GM18861 (cell line): Measurements from ENCODE around the gene MAML2.

Experiments
- ATAC-seq: cut with Tn5 transposase; IDR thresholded peaks from one replicate; pipeline ENCODE4 v1.9.1; 2021; ENCODE audit not compliant: unreplicated experiment

Gene MAML2

GRCh38 chr11:96342961-96343711 is at the start of gene MAML2:
MAML2 (minus strand) TSS chr11:96343195; CDS start chr11:96341895, 1,300 bp downstream.
- peak; percentile 67 for ATAC-seq

DNA sequence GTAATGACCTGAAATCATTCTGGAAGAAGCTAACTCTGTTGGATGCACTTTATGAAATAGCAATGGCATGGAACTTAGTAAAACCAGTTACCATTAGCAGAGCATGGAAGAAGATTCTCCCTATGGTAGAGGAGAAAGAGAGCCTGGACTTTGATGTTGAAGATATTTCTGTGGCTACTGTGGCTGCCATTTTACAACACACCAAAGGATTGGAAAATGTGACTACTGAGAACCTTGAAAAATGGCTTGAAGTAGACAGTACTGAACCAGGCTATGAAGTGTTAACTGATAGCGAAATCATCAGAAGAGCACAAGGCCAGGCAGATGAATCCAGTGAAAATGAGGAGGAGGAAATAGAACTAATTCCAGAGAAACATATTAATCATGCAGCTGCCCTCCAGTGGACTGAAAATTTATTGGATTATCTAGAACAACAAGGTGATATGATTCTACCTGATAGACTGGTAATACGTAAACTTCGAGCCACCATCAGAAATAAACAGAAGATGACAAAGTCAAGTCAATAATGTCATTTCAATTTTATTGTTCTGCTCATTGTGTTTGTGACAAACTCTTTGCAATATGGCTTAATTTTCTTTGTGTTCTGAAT is 48.8 kb upstream of the MAML2 start:
- ATAC-seq: no peak

DNA sequence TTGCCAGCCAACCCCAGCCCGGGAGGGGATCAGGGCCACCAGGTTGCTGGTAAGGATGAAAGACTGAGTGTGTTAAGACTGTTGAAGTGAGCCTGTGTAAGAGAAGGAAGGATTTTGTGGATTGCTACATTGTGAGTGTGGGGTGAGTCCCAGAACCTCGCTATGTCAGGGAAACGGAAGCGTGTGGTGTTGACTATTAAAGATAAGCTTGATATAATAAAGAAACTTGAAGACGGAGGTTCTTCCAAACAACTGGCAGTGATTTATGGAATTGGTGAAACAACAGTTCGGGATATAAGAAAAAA is 47.4 kb upstream of the MAML2 start:
- no peak for ATAC-seq

GRCh38 chr11:96389720-96390487 is 46.9 kb upstream of the MAML2 start, which contains the start of the genes CCDC82 and JRKL:
CCDC82 (minus strand) TSS chr11:96389912; CDS start chr11:96384747, 5,165 bp downstream.
JRKL (plus strand) TSS chr11:96390013; CDS start chr11:96390650, 637 bp downstream.
- ATAC-seq: peak; percentile 83

DNA sequence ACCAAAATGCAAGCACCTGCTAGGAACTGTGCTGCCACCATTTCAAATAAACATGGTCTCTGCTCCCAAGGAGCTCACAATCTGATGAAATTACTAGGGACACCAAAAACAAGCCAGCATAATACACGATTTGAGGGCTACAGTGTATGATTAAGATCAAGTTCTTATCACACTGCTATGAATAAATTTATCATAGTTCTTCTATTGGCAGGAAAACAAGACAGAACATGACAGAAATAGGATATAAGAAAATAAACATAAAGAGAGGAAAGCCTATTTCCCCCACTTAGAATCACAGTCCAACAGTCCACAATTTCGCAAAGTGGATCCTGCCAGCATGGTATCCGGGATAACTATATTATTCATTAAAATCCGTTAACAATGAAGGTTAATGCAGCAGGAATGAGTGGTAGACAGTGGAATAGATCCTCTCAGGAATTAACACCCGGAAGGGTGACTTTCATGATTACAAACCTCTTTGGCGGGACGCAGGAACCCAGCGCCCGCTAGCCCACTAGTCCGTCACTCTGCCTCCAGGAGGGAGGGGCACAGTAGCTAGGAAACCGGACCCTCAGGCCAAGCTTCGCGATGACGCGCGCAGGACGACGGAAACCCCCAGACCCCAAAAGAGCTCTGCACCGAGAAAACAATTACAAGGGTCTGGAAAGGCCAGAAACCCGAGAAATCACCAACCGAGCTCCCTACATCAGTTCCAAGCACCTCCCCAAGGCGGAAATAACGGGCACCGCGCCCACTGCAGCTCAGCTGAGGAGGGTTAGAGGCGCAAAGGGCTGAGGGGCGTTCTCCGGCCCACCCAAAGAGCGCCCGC is 46.1 kb upstream of the MAML2 start:
- peak; percentile 34 for ATAC-seq

GRCh38 chr11:96385187-96385586 is 42.2 kb upstream of the MAML2 start:
- no peak for ATAC-seq

DNA sequence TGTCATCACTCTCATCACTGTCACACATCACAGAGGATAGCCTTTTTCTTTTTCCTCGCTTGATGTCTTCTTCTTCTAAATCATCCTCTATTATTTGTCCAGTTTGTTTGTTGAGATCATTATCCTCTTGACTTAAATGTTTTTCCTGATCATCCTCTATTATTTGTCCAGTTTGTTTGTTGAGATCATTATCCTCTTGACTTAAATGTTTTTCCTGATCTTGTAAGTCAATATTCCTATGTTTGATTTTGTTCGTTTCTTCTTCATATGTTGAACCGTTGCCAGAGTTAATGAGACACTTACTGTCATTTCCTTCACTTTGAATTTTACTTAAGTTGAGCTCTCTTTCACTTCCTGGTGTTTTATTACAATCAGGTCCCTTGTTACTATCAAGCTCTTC is 41.2 kb upstream of the MAML2 start:
- ATAC-seq: no peak

DNA sequence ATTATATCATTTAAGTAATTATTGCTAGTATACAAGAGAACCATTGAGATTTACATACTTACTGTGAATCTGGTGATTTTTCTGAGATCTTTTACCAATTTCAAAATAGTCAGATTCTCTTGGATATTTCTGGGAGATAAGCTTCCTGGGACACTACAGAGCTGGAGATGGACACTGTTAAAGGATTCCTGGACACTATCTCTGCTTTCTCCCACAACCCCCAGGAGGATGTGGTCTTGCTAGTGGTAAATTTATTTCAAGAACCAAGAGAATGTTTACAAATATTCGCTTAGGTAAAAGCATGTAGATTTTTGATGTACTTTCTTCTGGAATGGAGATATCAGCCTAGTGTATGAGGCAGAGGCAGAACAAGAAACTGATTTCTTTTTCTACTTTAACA is 33.8 kb upstream of the MAML2 start:
- ATAC-seq: no peak

DNA sequence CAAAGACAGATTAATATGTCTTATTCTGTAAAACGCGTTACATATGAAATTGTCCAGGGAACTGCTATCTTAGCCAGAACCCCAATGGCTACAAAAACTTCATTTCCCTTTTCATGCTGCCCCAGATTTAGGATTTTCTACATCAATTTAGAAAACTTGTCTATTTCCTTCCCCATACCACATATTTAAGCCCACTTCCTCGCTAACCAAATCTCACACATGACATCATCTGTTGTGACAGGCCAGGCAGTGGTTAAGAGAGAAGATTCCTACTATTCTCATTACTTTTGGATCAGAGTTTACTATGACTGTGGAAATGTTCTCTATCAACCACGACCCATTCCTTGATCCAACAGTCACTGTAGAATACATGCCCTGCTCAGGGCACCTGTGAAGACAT is 30.8 kb upstream of the MAML2 start:
- no peak for ATAC-seq

GRCh38 chr11:96367342-96367741 is 24.3 kb upstream of the MAML2 start:
- ATAC-seq: no peak

DNA sequence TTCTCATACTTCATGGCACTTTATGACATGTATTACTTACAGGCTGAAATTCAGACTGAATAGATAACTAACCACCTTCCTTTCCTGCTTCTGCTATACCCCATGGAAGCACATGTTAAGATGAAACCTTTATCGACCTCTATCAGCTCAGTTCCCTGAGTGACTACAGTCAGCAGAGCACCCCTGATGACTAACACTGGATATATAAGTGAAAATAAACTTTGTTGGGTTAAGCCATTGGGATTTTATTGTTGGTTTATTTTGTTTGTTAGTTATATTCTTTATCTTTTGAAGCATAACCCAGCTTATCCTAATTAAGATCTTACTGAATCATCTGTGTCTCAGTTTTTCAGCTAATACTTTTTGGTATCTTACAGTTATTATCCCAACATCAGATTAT is 23.0 kb upstream of the MAML2 start:
- no peak for ATAC-seq

DNA sequence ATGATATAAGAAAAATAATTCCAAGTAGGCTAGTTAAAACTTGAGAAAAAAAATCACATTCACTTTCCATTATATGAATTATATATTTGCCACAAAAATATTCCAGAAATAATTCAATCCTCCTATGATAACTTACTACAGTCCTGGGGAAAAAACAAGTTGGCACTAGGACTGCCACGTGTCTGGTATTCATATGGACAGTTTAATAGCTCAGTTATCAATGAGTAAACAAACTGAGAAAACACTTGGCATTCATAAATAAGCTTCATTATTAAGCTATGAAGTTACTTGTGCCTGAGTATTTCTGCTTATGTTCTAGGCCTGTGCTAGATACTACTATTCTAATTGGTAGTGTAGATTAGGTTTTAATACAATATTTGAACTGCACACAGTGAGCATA is 22.5 kb upstream of the MAML2 start:
- no peak for ATAC-seq

- no peak for ATAC-seq
Observed at GRCh38 chr11:96361778-96362177, 18.8 kb upstream of the MAML2 start.

DNA sequence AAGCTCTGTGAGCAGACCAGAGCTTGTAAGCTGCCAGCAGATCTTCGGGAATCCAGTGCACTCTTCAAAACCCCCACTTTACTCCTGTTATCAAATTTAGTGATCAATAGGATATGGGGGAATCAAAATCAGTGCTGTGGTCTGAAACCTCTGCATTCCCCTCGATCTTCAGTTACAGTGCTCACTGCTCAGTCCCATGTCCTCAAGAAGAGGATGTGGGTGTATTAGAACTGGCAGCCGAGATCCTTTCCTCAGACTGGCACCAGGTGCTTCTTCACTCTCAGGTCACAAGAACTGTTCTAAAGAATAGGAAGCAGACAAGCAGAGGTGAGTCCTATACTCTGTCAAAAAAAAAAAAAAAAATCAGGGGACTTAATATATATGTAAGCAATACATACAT is 15.3 kb upstream of the MAML2 start:
- ATAC-seq: no peak

DNA sequence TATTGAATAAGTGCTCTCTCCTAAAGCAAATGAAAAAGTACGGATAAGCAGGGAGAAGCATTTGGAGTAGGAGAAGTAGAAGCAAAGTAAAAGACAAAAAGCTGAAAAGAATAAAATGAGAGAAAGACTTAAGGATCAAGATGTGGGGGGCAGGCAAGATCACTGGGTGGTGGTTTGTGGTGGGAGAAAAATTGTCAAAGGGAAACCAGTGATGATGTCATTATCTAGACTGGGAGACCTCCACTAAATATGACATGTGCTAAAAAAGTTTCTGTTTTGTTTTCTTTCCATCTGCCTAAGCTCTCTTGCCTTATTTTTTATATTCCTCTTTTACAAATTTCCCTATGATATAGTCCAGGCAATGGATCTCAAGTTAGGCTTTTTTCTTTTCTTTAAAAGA is 14.8 kb upstream of the MAML2 start:
- no peak for ATAC-seq

GRCh38 chr11:96356848-96357247 is 13.9 kb upstream of the MAML2 start:
- ATAC-seq: no peak

DNA sequence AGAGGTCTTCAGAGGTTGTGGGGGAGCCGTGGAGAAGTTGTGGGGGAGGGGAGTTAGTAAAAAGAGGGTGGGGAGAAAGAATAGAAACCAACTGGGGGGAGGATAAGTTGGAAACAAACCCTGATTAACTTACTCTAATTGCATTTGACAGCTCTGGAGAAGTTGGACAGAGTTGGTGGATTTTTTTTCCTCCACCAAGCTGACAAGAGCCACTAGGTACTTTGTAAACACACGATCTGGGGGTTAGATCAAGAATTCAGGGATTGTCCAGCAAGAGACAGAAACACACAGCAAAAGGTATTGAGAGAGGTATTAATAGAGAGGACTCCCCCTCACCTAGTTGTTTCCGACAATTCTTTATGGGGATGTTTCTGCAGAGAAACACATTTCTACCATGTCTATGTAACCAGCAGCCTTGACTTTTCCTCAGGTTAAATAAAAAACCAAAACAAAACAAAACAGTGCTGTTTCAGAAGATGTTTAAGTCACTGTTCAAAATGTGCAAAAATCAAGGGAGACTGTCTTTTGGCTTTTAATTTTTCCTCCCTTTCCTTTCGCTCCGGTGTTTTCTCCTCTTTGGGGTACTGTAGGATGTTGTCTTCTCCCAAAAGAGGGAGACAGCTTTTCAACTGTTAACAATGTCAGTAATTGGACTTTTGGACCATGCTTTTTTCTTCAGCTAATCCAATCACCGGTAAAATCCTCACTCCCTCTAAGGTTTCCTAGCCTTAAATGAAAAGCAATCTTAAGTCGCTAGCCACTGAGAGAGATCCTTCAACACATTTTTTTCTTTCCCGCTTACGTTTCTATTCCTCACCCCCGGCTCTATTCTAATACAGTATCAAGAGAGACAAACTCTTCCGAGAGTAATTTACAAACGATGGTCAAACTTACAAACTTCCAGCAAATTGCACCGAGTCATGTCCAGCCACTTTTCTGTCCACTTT is 708 bp downstream of the MAML2 start:
- ATAC-seq: no peak

DNA sequence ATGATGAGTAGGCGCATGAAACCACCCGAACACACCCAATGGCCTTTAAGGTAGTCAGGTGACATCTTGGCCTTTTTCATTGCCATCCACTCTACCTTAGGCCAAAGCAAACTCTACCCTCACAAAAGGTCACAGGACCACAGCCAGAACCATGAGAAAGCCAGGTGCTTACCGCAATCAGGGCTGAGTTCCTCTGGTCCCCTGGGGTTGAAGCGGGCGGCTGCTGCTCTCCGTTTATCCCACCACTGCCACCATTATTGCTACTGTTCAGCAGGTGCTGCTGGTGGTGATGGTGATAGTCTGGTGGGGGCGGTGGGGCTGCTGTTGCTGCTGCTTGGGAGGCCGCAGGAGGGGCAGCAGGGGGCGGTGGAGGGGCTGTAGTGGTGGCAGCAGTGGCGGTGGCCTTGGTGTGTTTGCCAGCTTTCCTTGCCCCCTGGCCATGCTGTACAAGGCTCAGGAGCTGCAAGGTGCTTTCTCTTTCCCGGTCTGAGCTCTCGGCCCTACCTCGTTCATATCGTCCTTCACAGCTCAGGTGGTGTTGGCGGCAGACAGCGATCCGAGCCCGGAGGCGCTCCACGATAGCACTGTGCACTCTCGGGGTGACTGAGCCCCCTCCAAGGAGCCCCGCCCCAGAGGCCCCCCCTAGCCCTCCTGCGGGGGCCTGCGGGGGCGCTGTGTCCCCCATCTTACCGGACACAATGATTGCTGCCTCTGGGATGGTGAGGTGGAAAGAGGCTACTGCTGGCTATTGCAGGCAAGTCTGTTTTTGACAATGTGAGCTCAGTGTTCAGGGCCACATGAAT is 1.6 kb downstream of the MAML2 start:
- ATAC-seq: peak; percentile 36

- no peak for ATAC-seq
Observed at GRCh38 chr11:96340555-96340885, 2.5 kb downstream of the MAML2 start.
